ENCODE results near the gene FAM72C.
"Not testable (repeated sequence)": the region's sequence is repeated elsewhere in the genome, so short reads cannot be mapped to it uniquely, and the experiment has no call there.

Gene FAM72C

GRCh38 chr1:143938922-143939321 lies 32.9 kb downstream of the FAM72C start:
- H3K4me3 ChIP-seq (replicated peaks; ENCODE audit: low read depth, low read length); DNase-seq (ENCODE audit: low read depth): not testable (repeated sequence)

DNA sequence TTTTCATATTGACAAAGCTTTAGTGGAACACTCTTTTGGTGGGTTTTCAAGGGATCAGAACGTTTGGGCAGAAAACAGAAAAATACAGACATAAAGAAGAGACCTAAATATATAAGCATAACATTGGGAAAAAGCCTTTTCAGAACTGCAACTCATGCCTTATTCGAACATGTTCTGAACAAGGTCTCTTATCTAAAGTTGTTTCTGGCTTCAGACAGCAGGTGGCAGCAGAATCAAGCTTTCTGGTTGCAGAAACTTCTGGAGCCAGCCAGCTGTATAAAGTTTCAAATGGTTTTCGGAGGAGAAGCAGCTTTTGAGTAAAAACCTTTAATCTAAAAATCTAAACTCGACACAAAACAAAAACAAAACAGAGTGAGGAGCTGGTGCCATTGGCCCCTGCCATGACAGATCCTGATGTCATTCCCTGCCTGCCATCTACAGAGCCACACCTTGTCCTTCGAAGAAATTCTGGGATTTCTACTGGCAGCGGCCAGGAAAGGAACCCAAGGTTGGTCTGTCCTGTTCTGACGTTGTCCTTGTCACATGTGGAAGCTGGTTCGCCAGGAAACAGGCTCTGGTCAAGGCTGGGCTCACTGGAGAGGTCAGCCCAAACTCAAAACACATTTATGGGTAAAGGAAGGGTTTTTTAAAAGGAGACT lies 35.2 kb downstream of the FAM72C start:
- TF ChIP-seq, protein P1, sequence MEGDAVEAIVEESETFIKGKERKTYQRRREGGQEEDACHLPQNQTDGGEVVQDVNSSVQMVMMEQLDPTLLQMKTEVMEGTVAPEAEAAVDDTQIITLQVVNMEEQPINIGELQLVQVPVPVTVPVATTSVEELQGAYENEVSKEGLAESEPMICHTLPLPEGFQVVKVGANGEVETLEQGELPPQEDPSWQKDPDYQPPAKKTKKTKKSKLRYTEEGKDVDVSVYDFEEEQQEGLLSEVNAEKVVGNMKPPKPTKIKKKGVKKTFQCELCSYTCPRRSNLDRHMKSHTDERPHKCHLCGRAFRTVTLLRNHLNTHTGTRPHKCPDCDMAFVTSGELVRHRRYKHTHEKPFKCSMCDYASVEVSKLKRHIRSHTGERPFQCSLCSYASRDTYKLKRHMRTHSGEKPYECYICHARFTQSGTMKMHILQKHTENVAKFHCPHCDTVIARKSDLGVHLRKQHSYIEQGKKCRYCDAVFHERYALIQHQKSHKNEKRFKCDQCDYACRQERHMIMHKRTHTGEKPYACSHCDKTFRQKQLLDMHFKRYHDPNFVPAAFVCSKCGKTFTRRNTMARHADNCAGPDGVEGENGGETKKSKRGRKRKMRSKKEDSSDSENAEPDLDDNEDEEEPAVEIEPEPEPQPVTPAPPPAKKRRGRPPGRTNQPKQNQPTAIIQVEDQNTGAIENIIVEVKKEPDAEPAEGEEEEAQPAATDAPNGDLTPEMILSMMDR (IDR thresholded peaks at IDR 0.05; ENCODE audit: low read length, missing control alignments), result peak; percentile 24
- DNase-seq (ENCODE audit: low read depth), result peak; percentile 18
- H3K4me3 ChIP-seq (replicated peaks; ENCODE audit: low read depth, low read length), result not testable (repeated sequence)

- not testable (repeated sequence) for H3K4me3 ChIP-seq (replicated peaks; ENCODE audit: low read depth, low read length); DNase-seq (ENCODE audit: low read depth)
These were observed 52.7 kb downstream of the FAM72C start for GRCh38 chr1:143919127-143919526.

GRCh38 chr1:143918552-143918951 lies 53.2 kb downstream of the FAM72C start:
- not testable (repeated sequence) for DNase-seq (ENCODE audit: low read depth); H3K4me3 ChIP-seq (replicated peaks; ENCODE audit: low read depth, low read length)

GRCh38 chr1:143913705-143914104 lies 58.1 kb downstream of the FAM72C start:
- not testable (repeated sequence) for DNase-seq (ENCODE audit: low read depth); H3K4me3 ChIP-seq (replicated peaks; ENCODE audit: low read depth, low read length)

Data from fibroblast of pulmonary artery (primary cell).